PC-3 (cell line): Measurements from ENCODE around the gene ZMPSTE24.

Source experiments
- CTCF ChIP-seq: fragments of 300-600 bp; sonication (generic); conservative IDR thresholded peaks from 2 replicates; pipeline ENCODE4 v1.5.1; 2017; ENCODE audit warnings: antibody characterized with exemption, low read depth, mild to moderate bottlenecking, low read length
- EZH2 ChIP-seq: fragments of 300-600 bp; sonication (generic); IDR thresholded peaks from one replicate; pipeline ENCODE4 v1.6.1; 2017; ENCODE audit warnings: antibody characterized with exemption, mild to moderate bottlenecking, low read length; ENCODE audit not compliant: unreplicated experiment
- EZH2phosphoT487 ChIP-seq: fragments of 300-600 bp; sonication (generic); IDR thresholded peaks from 2 replicates; pipeline ENCODE4 v1.6.1; 2018; ENCODE audit warnings: mild to moderate bottlenecking, antibody characterized with exemption, low read length, borderline replicate concordance

DNA sequence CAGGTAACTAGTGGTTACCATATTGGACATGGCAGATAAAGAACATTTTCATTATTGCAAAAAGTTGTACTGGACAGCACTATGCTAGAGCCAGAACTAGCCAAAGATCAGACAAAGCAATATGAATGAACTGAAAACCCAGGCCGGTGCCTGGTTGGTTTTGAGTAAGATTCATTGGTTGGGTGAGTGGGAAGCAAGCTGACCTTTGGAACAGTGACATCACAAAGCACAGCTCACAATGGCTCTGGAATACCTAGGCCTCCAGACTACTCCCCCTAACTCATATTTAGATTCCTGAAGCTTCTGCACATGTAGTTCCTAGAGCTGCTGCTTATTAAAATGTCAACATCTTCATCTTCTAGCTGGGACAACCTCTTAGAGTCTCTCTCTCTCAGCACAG, 10.4 kb upstream of the ZMPSTE24 start, which contains the start of gene TMCO2:
- TF ChIP-seq EZH2 (no peak), CTCF (no peak), EZH2phosphoT487 (no peak)
